Muscle layer of duodenum (tissue), 2 donors: Measurements from ENCODE around the gene CORIN.
"Not testable (repeated sequence)": the region's sequence is repeated elsewhere in the genome, so short reads cannot be mapped to it uniquely, and the experiment has no call there.

Source experiments
- H3K27ac ChIP-seq: one replicate; pipeline ENCODE4 v1.7.0; 2013; ENCODE audit warnings: mild to moderate bottlenecking, low read length
- H3K27me3 ChIP-seq: one replicate; pipeline ENCODE4 v1.7.0; 2013; ENCODE audit warnings: low read depth, mild to moderate bottlenecking, control low read depth, low read length
- H3K36me3 ChIP-seq, 2 donors: one replicate each; pipeline ENCODE4 v1.7.0; 2013; ENCODE audit warnings: low read length in 2 of 2, control low read depth in 1 of 2, mild to moderate bottlenecking in 1 of 2; ENCODE audit not compliant: insufficient read depth in 2 of 2, control insufficient read depth in 1 of 2
- H3K4me1 ChIP-seq, 2 donors: one replicate each; pipeline ENCODE4 v1.7.0; 2013; ENCODE audit warnings: low read length in 2 of 2, mild to moderate bottlenecking in 2 of 2, control low read depth in 1 of 2, moderate library complexity in 1 of 2; ENCODE audit not compliant: insufficient read depth in 2 of 2, control insufficient read depth in 1 of 2
- H3K4me3 ChIP-seq, 2 donors: one replicate each; pipeline ENCODE4 v1.7.0; 2013; ENCODE audit warnings: low read length in 2 of 2, low read depth in 1 of 2, mild to moderate bottlenecking in 1 of 2
- H3K9me3 ChIP-seq, 2 donors: one replicate each; pipeline ENCODE4 v1.7.0; 2013; ENCODE audit warnings: low read length in 2 of 2, control low read depth in 1 of 2, mild to moderate bottlenecking in 1 of 2; ENCODE audit not compliant: control insufficient read depth in 1 of 2
- donor health status: healthy.

CORIN gene

GRCh38 chr4:47763279-47763678, 74.6 kb downstream of the CORIN start:
- no peak overlapping the region for H3K4me3 ChIP-seq
- H3K27ac ChIP-seq: no peak overlapping the region
- H3K9me3 ChIP-seq: no peaks in the 10 kb centered on the region
- no peaks in the 10 kb centered on the region for H3K27me3 ChIP-seq
- no peaks in the 10 kb centered on the region for H3K36me3 ChIP-seq
- H3K4me1 ChIP-seq: no peaks in the 10 kb centered on the region

DNA sequence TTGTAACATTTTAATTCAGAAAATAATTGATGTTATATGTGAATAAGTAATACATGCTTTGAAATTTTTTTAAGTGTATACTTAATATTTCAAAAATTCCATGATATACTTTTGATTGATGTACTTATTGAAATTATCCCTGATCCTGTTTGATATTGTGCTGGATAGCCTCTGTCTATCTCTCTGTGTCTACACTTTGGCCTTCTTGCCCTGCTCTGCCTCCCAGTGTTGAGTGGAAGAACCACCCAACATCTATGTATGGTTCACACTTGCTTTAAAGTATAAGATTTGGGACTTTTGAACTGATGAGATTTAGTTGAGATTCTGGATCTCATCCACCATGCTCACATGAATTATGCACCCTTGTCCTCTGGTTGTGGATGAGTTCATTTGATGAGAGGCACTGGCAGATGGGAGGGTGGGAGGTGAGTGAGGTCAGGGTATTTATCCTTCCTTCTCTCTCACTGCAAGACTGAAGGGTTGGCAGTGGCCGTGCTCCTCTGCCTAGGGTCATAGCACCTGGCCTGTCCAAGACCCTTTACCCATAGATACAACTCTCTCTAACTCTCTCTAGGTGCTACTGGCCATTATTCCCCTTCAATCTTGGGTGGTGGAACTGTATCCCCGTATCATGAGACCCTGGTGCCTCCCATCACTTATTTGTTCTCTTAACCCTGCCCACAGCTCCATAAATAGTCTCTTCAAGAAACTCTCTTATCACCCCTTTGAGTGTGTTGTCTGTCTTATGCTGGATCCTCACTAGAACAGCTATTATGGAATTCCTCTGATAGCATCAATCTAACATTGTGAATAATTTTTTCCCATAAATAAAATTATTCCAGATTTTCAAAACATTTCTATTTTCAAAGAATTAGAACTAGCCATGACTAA, 75.2 kb downstream of the CORIN start:
- no peak overlapping the region for H3K27ac ChIP-seq

DNA sequence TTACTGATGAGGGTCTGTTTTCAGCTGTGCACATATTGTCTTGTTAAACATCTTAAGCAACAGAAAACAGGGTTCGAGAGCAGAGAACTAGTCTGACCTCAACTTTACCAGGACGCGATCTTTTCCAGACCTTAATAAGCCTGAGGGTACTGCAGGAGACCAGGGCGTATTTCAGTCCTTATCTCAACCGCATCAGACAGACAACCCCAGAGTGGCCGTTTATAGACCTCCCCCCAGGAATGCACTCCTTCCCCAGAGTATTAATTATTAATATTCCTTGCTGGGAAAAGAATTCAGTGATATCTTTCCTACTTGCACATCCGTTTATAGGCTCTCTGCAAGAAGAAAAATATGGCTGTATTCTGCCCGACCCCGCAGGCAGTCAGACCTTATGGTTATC, 84.6 kb downstream of the CORIN start:
- H3K27me3 ChIP-seq, H3K4me3 ChIP-seq, H3K4me1 ChIP-seq, H3K9me3 ChIP-seq, H3K36me3 ChIP-seq, H3K27ac ChIP-seq: not testable (repeated sequence)

More for the DNA sequence above, 75.2 kb downstream of the CORIN start:
- Histone ChIP-seq H3K4me3 (no peak overlapping the region), H3K36me3 (no peaks in the 10 kb centered on the region), H3K27me3 (no peaks in the 10 kb centered on the region), H3K4me1 (no peaks in the 10 kb centered on the region), H3K9me3 (no peaks in the 10 kb centered on the region)

GRCh38 chr4:47752214-47752613, 85.7 kb downstream of the CORIN start:
- H3K27ac ChIP-seq: no peak overlapping the region
- no peaks in the 10 kb centered on the region for H3K4me1 ChIP-seq
- peaks cover 0 to 5% of the 10 kb centered on the region in 2 donors for H3K9me3 ChIP-seq
- H3K4me3 ChIP-seq: no peak overlapping the region
- no peaks in the 10 kb centered on the region for H3K27me3 ChIP-seq
- H3K36me3 ChIP-seq: no peaks in the 10 kb centered on the region

GRCh38 chr4:47750788-47751187, 87.1 kb downstream of the CORIN start:
- Histone ChIP-seq H3K4me3 (no peak overlapping the region), H3K27ac (no peak overlapping the region), H3K27me3 (no peaks in the 10 kb centered on the region), H3K9me3 (peaks cover 0 to 5% of the 10 kb centered on the region in 2 donors), H3K36me3 (no peaks in the 10 kb centered on the region), H3K4me1 (no peaks in the 10 kb centered on the region)

- no peak overlapping the region for H3K4me3 ChIP-seq
- H3K27ac ChIP-seq: no peak overlapping the region
- no peaks in the 10 kb centered on the region for H3K4me1 ChIP-seq
- no peaks in the 10 kb centered on the region for H3K27me3 ChIP-seq
- H3K36me3 ChIP-seq: no peaks in the 10 kb centered on the region
- peaks cover 0 to 5% of the 10 kb centered on the region in 2 donors for H3K9me3 ChIP-seq
Observed at GRCh38 chr4:47749858-47750257, 88.0 kb downstream of the CORIN start.

GRCh38 chr4:47749060-47749459, 88.8 kb downstream of the CORIN start:
- Histone ChIP-seq H3K36me3 (no peaks in the 10 kb centered on the region), H3K27ac (no peak overlapping the region), H3K4me1 (no peaks in the 10 kb centered on the region), H3K9me3 (peaks cover 0 to 5% of the 10 kb centered on the region in 2 donors), H3K4me3 (no peak overlapping the region), H3K27me3 (no peaks in the 10 kb centered on the region)

DNA sequence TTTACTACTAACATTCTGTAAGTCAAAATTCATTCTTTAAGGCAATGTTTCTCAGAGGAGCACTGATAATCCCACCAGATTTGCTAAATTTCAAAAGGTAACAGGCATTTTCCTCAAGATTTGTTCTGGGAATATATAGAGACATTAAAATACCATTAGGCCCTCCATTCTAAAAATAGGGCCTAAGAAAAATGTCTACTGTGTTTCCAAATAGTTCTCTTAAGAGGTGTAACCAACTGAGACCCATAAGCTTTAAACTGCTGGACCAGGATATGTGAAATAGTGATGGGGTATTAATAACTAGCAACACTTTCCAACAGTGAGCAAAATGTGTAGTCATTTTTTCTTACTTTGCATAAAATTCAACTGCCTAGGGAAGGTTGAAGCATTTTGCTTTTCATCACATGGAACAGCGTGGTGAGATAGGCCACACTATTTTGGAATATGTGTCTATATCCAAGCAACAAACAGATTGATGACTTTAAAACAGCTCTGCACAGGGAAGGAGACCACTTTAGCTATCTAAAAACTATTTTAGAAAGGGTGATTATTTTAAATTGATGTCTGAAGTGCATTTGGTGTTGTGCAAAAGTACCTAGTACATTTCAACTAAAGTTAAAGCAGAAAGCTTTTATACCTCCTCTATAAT, 89.9 kb downstream of the CORIN start:
- no peaks in the 10 kb centered on the region for H3K27me3 ChIP-seq
- no peaks in the 10 kb centered on the region for H3K36me3 ChIP-seq
- H3K4me3 ChIP-seq: no peak overlapping the region
- H3K9me3 ChIP-seq: peaks cover 0 to 6% of the 10 kb centered on the region in 2 donors
- H3K27ac ChIP-seq: no peak overlapping the region
- no peaks in the 10 kb centered on the region for H3K4me1 ChIP-seq

GRCh38 chr4:47747211-47747610, 90.7 kb downstream of the CORIN start:
- Histone ChIP-seq H3K36me3 (no peaks in the 10 kb centered on the region), H3K4me1 (no peaks in the 10 kb centered on the region), H3K9me3 (peaks cover 0 to 4% of the 10 kb centered on the region in 2 donors), H3K27me3 (no peaks in the 10 kb centered on the region), H3K27ac (no peak overlapping the region), H3K4me3 (no peak overlapping the region)

DNA sequence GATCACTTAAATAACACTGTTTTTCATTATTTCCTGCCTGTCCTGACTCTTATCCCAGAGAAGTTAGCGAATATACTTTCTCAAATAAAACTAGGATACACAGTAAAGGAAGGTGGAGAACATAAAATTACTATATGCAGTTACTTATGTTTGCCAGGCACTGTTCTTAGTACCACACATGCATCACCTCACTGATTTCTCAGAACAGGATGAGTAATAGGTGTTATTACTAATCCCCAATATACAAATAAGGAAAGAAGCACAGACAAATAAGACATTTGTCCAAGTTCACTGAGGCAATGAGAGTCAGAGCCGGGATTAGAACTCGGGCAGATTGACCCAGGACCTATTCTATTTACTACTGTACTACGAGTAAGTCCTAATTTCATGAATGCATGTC, 91.7 kb downstream of the CORIN start:
- Histone ChIP-seq H3K9me3 (peaks cover 0 to 4% of the 10 kb centered on the region in 2 donors), H3K36me3 (no peaks in the 10 kb centered on the region), H3K4me3 (no peak overlapping the region), H3K27me3 (no peaks in the 10 kb centered on the region), H3K4me1 (no peaks in the 10 kb centered on the region), H3K27ac (no peak overlapping the region)

- Histone ChIP-seq H3K27me3 (no peaks in the 10 kb centered on the region), H3K36me3 (no peaks in the 10 kb centered on the region), H3K4me1 (no peaks in the 10 kb centered on the region), H3K27ac (no peak overlapping the region), H3K9me3 (peaks cover 4 to 8% of the 10 kb centered on the region in 2 donors), H3K4me3 (no peak overlapping the region)
Observed at GRCh38 chr4:47744843-47745382, 93.0 kb downstream of the CORIN start.
